ENCODE results near the gene SLC5A1.
"Not testable (repeated sequence)": the region's sequence is repeated elsewhere in the genome, so short reads cannot be mapped to it uniquely, and the experiment has no call there.

Gene SLC5A1

DNA sequence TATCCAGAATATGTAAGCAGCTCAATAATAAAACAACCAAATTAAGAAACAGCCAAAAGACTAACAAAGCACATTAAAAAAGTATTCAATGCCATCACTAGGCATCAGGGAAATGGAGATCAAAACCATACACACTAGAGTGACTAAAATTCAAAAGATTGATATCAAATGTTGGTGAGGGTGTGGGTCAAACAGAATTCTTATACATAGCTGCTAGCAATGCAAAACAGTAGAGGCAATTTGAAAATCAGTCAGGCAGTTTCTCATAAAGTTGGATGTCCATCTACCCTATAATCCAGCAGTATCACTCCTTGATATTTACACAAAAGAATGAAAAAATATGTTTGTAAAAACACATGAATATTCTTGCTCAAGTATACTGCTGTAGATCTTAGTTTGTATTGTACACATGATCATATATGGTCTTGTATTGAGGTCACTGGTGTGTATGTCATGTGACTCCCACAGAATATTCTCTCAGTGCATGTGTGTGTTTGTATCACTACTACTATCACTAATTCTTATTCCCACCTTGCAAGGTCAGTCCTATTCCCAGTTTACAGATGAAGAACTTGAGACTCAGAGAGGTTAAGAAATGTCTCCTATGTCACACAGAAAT, 54.9 kb downstream of the SLC5A1 start:
- DNase-seq: no peak

DNA sequence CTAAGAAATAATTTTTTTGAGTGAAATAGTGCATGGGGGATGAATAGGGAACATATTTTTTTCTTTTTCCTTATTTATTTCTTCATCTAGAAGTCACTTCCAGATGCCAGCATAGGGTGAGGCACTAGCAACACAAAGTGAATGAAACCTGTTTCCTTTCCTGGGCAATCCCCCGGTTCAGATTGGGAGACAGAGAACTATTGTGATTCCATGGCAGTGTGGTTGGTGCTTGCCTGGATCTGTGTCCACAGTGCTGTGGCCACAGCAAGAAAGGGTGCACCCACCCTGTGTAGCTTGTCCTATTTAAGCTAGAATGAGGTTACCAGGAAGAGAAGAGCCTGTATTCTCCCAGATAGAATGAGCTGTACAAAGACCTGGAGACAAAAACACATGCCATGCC, 57.6 kb downstream of the SLC5A1 start:
- no peak for DNase-seq

- no peak for DNase-seq
These were observed 60.7 kb downstream of the SLC5A1 start for GRCh38 chr22:32103658-32104315.

DNA sequence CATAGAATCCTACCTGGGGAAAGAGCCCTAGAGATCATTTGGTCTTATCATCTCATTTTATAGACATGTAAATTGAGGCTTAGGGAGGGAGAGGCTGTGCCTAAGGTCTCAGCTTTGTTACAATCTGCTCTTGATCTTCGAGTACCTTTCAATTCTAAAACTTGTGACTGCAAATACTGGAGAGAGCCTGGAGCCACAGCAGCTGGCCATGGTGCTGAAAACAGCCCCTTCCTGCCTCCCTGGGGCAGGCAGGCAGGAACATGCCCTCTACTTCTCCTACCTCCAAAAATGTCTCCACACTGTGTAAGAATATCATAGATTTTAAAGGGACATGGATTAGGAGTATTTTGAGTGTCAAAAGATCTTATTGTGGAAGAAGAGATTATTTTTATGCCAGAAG, 63.9 kb downstream of the SLC5A1 start:
- no peak for DNase-seq

- no peak for DNase-seq
These were observed 69.3 kb downstream of the SLC5A1 start for GRCh38 chr22:32112380-32112779.

DNA sequence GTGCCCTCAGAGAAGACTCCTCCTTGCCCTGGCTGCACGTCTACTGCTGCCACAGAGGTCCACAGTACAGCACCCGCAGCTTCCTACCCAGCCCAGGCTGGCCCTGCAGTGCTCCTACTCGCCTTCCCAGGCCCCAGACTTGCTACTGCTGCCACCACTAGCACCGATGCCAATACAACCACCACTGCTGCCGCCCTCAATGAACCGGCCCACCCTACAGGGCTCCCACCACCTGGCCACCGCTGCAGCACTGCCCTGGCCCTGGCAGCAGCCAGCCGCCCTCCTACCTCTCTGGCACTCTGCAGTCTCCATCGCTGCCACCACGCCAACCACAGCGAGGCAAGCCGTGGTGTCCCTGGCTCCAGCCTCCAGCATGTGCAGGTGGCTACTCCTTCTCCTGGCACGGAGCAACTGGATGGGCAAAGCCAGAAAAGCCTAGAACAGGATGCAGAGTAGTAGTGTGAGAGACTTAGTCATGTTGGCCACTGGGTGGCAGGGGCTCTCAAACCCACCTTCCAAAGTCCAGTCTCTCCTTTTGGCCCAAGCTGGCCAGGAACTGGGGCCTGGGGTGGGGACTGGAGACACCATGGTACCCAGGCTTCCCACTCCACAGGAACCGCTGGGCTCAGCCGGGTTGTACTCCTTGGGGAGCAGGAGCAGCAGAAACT, 76.6 kb downstream of the SLC5A1 start:
- no peak for DNase-seq

GRCh38 chr22:32120603-32121002, 77.5 kb downstream of the SLC5A1 start:
- DNase-seq: no peak

- no peak for DNase-seq
These were observed 79.8 kb downstream of the SLC5A1 start for GRCh38 chr22:32122899-32123298.

DNA sequence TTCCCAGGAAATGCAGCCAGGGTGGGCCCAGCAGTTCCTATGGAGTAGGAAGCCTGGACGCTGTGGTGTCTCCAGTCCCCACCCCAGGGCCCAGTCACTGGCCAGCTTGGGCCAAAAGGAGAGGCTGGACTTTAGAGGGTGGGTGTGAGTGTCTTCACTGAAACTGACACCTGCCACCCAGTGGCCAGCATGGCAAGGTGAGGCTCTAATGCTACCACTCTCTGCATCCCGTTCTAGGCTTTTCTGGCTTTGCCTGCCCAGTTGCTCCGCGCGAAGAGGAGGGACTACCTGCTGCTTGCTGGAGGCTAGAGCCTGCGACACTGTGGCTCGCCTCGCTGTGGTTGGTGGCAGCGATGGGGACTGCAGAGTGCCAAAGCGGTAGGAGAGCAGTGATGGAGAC, 80.6 kb downstream of the SLC5A1 start:
- DNase-seq: no peak

- no peak for DNase-seq
These were observed 84.8 kb downstream of the SLC5A1 start for GRCh38 chr22:32127904-32128303.

DNA sequence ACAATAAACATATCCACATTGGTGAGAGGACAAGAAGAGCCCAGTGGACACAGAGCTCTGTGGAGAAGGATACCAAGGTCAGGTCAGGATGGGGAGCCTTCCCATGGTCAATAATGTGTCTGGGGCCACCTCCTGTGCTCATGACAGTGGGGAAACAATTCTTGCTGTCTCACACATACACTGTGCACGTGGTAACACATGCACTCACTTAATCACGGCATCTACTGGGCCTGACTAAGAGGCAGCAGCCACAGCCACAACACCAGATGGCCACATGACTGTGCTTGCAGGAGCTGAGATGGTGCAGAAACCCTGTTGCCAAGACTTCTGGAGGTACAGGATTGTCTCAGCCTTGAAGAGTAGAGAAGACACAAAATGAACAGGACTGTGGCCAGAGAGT, 87.4 kb downstream of the SLC5A1 start:
- DNase-seq: no peak

DNA sequence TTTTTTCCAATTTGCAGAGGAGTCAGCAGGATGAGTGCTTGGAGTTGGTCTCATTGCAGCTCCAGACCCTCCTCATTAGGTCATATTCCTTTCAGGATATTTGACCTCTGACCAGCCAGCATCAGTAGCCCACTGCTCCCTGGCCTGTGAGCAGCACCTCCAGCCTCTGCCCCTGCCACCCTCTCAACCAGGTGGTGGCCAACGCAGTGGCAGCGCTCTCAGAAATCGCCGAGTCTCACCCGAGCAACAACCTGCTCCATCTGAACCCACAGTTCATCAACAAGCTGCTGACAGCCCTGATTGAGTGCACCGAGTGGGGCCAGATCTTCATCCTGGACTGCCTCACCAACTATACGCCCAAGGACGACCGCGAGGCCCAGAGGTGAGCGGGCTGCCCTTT, 89.1 kb downstream of the SLC5A1 start:
- DNase-seq: no peak

DNA sequence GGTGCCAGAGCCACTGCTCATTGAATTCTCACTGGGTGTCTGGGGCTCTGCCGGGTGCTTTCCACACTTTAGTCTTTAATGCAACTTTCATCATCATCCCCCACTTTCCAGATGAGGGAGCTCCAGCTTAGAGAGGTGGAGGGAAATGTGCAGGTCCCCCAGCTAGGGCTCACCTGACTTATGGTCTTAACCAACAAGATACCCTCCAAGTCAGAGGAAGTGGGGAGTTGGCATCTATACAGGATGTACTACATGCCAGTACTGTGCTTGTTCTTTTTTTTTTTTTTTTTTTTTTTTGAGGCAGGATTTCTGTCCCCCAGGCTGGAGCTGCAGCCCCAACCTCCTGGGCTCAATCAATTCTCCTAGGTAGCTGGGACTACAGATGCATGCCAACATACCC, 89.7 kb downstream of the SLC5A1 start:
- no peak for DNase-seq

DNA sequence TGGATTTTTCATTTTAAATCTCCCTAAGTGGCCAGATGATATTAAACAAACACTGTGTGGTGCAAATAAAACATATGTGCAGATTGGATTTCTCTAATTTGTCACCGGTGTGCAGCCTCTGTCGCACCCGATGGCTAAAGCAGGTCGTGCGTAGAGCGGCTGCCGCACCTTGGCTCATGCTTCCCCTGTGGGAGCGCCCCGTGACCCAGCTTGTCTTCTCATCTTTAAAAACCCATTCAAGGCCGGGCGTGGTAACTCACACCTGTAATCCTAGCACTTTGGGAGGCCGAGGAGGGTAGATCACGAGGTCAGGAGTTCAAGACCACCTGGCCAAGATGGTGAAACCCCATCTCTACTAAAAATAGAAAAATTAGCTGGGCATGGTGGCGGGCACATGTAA, 91.7 kb downstream of the SLC5A1 start:
- not testable (repeated sequence) for DNase-seq

DNA sequence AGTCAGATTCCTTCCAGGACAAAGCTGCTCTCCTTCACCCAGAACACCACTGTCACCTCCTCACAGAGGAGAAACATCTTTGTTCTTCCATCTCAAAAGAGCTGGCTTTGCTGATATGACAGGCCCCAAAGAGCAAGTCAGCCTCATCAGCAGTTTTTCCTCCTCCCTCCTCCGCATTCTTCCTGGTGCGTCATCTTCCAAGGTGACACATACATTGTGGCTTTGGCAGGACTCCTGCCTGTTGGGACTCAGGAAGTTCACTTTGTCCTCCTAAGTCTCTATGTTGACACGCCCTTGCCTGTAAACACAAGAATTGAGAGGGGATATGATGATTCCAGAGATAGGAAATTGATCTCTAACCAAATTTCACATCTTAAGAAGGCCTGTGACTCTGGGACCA, 92.9 kb downstream of the SLC5A1 start:
- DNase-seq: not testable (repeated sequence)

DNA sequence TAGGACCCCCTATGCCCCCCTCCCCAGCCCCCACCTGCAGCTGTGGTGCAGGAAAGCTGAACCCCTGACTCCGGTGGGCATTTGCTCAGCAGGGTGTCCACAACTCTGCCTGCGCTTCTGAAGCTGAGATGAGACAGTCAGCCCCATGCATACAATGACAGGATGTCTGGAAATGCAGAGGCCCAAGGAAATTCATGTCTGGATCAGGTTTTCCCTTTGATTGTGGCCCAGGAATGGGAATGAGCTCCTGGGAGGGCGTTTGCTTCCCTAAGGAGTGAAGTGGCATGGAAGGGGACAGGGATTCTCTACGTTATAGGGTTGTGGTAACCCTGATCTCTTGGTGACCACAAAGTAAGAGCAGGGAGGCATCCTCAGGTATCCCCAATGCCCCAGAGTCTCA, 93.8 kb downstream of the SLC5A1 start:
- DNase-seq: not testable (repeated sequence)

GRCh38 chr22:32137731-32138324, 94.8 kb downstream of the SLC5A1 start:
- not testable (repeated sequence) for DNase-seq

DNA sequence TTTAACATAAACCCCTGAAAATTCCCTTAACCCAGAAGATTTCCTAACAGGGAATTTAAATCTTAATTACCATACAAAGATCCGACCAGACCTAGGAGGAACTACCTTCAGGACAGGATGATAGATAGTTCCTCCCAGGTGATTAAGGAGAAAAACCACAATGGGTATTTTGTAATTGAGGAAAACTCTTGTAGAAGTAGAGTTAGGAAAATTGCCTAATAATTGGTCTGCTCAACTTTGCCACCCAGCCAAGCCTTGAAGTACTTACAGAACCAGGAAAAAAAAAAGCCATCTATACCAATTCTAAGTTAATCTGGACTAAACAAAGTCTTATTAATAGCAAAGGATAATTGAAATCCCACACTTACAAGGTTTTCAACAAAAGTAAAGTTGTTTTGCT, 95.5 kb downstream of the SLC5A1 start:
- DNase-seq: not testable (repeated sequence)

GRCh38 chr22:32140688-32141087, 97.6 kb downstream of the SLC5A1 start:
- not testable (repeated sequence) for DNase-seq

DNA sequence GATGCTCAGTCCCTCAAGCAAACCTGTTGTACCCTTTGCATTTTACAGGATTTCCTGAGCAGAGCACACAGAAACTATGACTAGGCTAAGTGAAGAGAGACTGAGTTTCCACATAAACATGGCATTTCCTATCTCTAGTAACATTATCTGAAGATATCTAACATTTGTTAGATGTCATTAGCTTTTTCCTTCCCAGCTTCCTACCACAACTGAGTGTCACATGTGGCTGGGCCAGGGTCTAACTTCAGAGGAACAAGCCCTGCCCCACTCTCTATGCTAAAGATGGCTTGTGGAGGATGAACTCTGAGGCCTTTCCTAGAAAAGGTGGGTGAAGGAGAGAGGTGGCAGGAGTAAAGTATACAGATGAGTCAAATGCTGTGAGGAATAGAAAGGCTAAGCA, 99.5 kb downstream of the SLC5A1 start:
- no peak for DNase-seq

GRCh38 chr22:32144496-32145274, 101.6 kb downstream of the SLC5A1 start:
- DNase-seq: no peak

- DNase-seq: not testable (repeated sequence)
These were observed 104.1 kb downstream of the SLC5A1 start for GRCh38 chr22:32147128-32147527.

DNA sequence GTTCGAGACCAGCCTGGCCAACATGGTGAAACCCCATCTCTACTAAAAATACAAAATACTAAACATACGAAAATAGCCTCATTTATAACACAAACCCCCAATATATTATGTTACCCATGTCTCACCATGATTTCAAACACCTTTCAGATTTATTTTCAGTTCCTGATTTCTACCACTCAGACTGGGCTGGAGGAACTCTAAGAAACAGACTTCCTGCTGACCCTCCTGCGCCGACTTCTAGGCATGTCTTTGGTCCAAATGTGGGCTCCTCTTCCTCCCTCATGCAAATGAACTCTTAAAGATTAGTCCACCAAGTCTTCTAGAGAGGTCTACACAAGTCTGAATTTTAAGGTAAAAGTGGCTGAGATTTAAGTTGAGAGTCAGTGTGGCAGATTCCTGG, 105.3 kb downstream of the SLC5A1 start:
- not testable (repeated sequence) for DNase-seq
